HK-2 (cell line): ENCODE data around the gene KLHL29.

ENCODE experiments used
- DNase-seq: peaks from one replicate; pipeline ENCODE4 v3.0.0-alpha.2; 2018; ENCODE audit not compliant: unreplicated experiment

The KLHL29 gene

DNA sequence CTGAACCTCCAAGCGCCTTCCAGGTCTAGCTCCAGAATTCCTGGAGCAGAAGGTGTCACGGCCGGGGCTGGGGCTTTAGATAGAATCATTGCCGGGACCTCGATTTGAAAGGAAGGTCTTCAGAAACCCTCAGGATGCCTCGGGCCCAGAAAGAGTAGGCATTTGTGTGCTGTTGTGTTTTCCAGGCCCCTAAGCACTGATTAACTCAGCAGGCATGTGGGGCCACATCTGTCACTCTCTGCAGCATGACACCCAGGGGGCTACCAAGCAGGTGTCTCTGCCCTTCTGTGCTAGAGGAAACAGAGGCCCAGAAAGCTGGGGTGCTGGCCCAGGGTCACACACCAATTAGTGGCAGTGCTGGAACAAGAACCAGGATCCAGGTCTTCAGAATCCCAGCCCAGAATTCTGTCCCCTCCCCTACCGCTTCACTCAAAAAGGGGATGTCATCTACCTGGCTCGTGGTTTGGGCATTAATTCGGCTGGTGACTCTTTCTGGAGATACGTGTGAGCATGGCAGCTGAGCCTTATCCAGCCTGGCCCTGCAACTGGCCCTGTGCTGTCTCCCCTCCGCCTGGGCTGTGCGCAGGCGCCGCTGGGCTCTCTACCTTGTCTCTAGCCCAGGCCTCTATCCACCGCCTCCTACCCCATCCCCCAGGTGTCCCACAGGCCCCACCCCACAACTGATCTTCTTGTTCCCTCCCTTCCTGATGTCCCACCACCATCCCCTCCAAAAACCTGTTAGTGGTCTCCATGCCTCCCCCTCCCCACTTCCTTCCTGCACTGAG is 296.6 kb downstream of the KLHL29 start:
- no peak for DNase-seq

GRCh38 chr2:23682481-23682880 is 297.5 kb downstream of the KLHL29 start:
- DNase-seq: no peak

DNA sequence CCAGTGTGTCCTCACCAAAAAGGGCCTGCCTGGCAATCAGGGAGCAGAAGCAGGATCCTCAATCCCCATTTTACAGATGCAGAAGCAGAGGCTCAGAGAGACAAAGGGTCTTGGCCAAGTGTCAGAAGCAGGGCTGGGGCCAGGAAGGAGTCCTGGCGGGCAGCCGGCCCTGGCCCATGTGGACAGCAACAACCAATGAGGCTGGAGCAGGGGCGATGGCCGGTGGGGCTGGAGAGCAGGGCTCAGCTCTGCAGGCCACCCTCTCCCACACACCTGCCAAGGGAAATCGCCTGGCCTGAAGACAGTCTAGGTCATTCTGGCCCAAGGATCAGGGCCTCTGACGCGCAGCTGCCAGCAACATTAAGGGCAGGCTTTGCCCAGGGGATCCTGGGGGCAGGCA is 298.0 kb downstream of the KLHL29 start:
- DNase-seq: no peak

- no peak for DNase-seq
Observed at GRCh38 chr2:23684395-23685176, 299.6 kb downstream of the KLHL29 start.

- no peak for DNase-seq
Observed at GRCh38 chr2:23685181-23685580, 300.2 kb downstream of the KLHL29 start.

DNA sequence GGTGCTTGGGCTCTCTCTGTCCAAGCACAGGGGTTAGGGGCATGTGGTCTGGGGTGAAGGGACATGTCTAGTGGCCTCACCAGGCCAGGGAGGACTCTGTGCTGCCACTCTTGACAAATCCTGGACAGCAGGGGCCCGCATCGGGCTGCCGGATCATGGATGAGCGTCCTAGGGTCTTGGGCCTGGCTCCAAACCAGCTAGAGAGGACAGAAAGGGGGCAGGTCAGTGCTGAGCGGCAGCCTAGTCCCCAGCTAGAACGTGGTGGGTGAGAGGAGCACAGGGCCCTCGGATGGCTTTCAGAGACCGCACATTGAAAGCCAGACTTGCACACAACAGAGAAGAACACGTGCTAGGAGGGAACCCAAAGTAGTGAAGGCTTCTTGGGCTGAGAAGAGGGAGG is 300.7 kb downstream of the KLHL29 start:
- DNase-seq: no peak

DNA sequence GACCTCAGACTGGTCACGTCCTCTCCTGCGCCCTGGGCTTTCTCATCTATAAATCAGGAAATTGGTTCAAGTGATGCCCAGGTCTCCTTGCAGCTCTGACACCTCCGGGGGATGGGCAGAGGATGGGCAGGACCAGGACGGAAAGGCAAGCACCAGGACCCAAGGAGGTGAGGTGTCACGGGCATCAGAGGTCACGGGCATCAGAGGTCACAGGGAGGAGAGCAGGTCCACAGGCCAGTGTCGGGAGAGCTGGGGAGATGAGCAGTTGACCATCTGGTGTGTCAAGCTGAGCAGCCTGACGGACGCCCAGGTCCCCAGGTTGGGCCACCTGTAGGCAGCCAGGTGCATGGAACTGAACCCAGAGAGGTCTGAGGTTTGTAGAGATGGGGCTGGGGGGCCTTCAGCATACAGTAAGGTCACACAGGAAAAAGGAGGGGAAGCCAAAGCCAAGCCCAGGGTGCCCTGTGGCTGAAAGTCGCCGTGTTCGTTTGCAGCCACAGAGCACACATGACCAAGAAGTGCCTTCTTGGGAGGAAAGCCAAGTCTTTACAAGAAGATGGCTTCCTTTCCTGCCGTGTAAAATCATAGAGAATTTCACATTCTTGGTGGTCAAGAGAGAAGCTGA is 301.5 kb downstream of the KLHL29 start:
- DNase-seq: no peak

DNA sequence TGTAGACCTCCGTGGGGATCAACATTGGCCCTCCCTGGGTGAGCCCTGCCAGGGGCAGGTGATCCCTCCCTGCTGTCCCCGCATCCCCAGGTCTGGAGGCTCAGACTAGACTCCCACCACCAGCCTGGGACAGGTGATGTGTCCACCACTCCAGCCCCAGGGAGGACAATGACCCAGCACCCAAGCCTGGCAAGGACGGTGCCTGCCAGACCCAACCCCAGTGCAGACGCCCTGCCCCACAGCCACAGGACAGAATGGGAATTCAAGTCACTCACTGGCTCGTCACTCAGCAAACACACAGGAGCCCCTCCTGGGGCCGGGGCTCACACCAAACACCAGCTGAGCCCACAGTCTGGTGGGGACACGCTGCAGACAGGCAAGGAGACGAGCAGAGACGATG is 302.2 kb downstream of the KLHL29 start:
- DNase-seq: no peak

DNA sequence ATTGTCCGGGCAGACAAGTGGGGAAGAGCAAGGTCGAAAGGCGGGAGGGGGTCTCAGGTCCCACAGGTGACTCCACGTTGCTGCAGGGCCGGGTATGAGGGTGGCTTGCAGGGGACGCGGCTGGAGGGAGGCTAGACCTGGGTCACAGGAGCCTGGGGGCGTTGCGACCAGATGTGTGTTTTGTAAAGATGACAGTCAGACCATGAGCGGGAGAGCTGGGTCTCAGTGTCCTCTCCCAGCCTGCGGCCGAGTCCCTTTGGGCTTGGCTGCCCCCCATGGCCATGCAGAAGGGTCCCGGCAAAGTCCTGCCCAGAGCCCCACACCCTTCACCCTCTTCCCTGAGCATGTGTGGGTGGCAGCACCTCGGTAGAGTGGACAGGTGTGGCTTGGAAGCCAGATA is 302.7 kb downstream of the KLHL29 start:
- no peak for DNase-seq

- no peak for DNase-seq
Observed at GRCh38 chr2:23688486-23689130, 303.6 kb downstream of the KLHL29 start.

GRCh38 chr2:23689131-23689700 is 304.2 kb downstream of the KLHL29 start:
- no peak for DNase-seq

DNA sequence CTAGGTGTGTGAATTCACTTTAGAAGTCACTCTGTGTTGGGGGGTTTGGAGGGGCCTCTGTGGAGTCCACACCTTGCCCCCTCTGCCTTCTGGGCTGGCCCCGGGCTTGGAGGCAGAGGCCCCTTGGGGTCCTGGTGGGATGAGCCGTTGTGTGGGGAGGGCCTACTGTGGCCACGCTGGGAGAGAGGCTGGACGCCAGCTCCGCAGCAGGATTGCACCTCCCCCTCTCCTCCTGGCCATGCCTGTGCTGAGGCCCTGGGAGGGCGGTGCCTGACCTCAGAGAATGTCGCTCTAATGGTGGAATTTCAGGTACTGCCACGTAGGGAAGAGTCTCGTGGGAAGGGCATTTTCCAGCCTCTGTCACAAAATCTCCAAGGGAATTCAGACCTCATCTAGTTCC is 304.9 kb downstream of the KLHL29 start:
- DNase-seq: no peak

GRCh38 chr2:23690421-23691105 is 305.6 kb downstream of the KLHL29 start:
- no peak for DNase-seq

- DNase-seq: no peak
Observed at GRCh38 chr2:23691106-23691470, 306.1 kb downstream of the KLHL29 start.

DNA sequence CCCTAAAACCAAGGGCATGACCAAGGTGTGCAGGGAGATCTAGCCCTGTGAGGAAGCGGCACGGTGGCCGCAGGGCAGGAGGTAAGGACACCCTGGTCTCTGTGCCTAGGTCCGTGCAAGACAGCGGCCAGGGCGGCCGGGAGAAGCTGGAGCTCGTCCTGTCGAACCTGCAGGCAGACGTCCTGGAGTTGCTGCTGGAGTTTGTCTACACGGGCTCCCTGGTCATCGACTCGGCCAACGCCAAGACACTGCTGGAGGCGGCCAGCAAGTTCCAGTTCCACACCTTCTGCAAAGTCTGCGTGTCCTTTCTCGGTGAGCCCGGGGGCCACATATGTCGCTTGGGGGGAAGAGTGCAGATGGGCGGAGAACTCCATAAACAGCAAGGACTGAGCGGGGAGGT is 306.6 kb downstream of the KLHL29 start:
- no peak for DNase-seq

GRCh38 chr2:23692263-23692662 is 307.3 kb downstream of the KLHL29 start:
- no peak for DNase-seq

- no peak for DNase-seq
Observed at GRCh38 chr2:23692851-23693605, 308.0 kb downstream of the KLHL29 start.

GRCh38 chr2:23693606-23693951 is 308.6 kb downstream of the KLHL29 start:
- no peak for DNase-seq

- no peak for DNase-seq
Observed at GRCh38 chr2:23694058-23695045, 309.4 kb downstream of the KLHL29 start.
